ENCODE results near the gene VPS4A. TPM values are rescaled to one million over a fixed set of nuclear protein-coding genes. Genes with fewer than 3 reads are reported as not detected.

The VPS4A gene
- total RNA-seq, 1 experiment from 2014 or later: 42.2 TPM

- Histone ChIP-seq H3K4me3 (replicated peaks in 1 of 2; ENCODE audit: low read depth in 1 of 2, low read length in 2 of 2) (no peak overlapping the region), H3K36me3 (ENCODE audit: control insufficient read depth in 1 of 2, insufficient read depth in 2 of 2, low read length in 2 of 2) (peaks cover 7 to 11% of the 10 kb centered on the region in 2 experiments; a peak in 2 of 4 replicates), H4K20me1 (ENCODE audit: insufficient read depth) (no peaks in the 10 kb centered on the region), H3K27me3 (ENCODE audit: insufficient read depth, low read length) (no peaks in the 10 kb centered on the region), H3K4me2 (ENCODE audit: low read length) (no peak overlapping the region), H3K4me1 (ENCODE audit: control insufficient read depth in 1 of 2, insufficient read depth in 2 of 2, low read length in 2 of 2) (peaks cover 0 to 10% of the 10 kb centered on the region in 2 experiments; a peak in 2 of 4 replicates), H3K9ac (ENCODE audit: low read length) (no peak overlapping the region), H3K27ac (ENCODE audit: low read depth, low read length) (no peak overlapping the region), H3K9me3 (ENCODE audit: control insufficient read depth in 1 of 2, insufficient read depth in 1 of 2, low read depth in 1 of 2, low read length in 2 of 2) (no peaks in the 10 kb centered on the region), H3K9me2 (ENCODE audit: insufficient read depth) (no peaks in the 10 kb centered on the region), H3K79me2 (ENCODE audit: insufficient read depth, low read length) (no peaks in the 10 kb centered on the region), H2AFZ (ENCODE audit: low read depth, low read length, poor library complexity, severe bottlenecking) (no peak overlapping the region)
- ChIA-PET POLR2A (no interaction called here), RAD21 (ENCODE audit: low non-redundant PET in 1 of 2, low total read pairs in 2 of 2, uncharacterized antibody in 2 of 2, unreplicated experiment in 2 of 2) (no interaction called here), CTCF (no interaction called here)
- TF ChIP-seq CBX3 (IDR thresholded peaks at IDR 0.05; ENCODE audit: low read depth) (no peak), CEBPB (IDR thresholded peaks at IDR 0.05; ENCODE audit: low read depth) (no peak), MAX (IDR thresholded peaks at IDR 0.05) (no peak), EZH2phosphoT487 (IDR thresholded peaks at IDR 0.05; ENCODE audit: borderline replicate concordance) (no peak), ELF1 (IDR thresholded peaks at IDR 0.05; ENCODE audit: borderline replicate concordance, low read depth) (no peak), YY1 (IDR thresholded peaks at IDR 0.05; ENCODE audit: extremely low read depth, insufficient replicate concordance, low read depth, low read length) (no peak), ZNF274 (IDR thresholded peaks at IDR 0.05; ENCODE audit: low read depth, low read length) (no peak), ZFX (IDR thresholded peaks at IDR 0.05) (no peak), JUND (IDR thresholded peaks at IDR 0.05) (no peak), SIN3A (IDR thresholded peaks at IDR 0.05; ENCODE audit: low read depth) (no peak), ATF3 (IDR thresholded peaks at IDR 0.05) (no peak), FOSL1 (IDR thresholded peaks at IDR 0.05; ENCODE audit: low read depth) (no peak)
- no TSS peak for BruUV-seq (replicated peaks)
- intact Hi-C loops (cut with micrococcal nuclease): no loop called here
- DNase-seq (ENCODE audit: low read depth, low spot score): no peak
- no peak for ATAC-seq
Measured at GRCh38 chr16:69349536-69349935, 38.4 kb downstream of the VPS4A start.

Measured in HCT116 (cell line).